ENCODE results near the gene ATP6AP2.

Gene ATP6AP2

GRCh38 chrX:40653535-40653934 lies 72.8 kb downstream of the ATP6AP2 start:
- Histone ChIP-seq H3K4me1 (peaks cover 0 to 7% (median 0%) of the 10 kb centered on the region in 10 experiments; a peak in 3 of 20 replicates), H3K9me3 (replicated peaks in 1 of 11) (no peaks in the 10 kb centered on the region), H3K27ac (no peak overlapping the region), H4K20me1 (peaks cover 0 to 9% (median 0%) of the 10 kb centered on the region in 11 experiments; a peak in 2 of 22 replicates), H3K9ac (no peak overlapping the region), H3K4me2 (no peak overlapping the region), H3K4me3 (no peak overlapping the region), H3K36me3 (peaks cover under 1 to 56% (median 18%) of the 10 kb centered on the region in 11 experiments; a peak in 15 of 22 replicates), H3K27me3 (peaks cover 2 to 23% (median 11%) of the 10 kb centered on the region in 11 experiments; a peak in 14 of 22 replicates)
- TF ChIP-seq Cebpa-rat (IDR thresholded peaks at IDR 0.05), result no peak

Data from BLaER1 treated with 17β-estradiol and CSF1 and Interleukin-3, amounts not matched to agents 10 nM and 100 nM (cell line).